Mucosa of descending colon (tissue), 3 donors: Measurements from ENCODE around the gene EFHC1. TPM values are rescaled to one million over a fixed set of nuclear protein-coding genes. Genes with fewer than 3 reads are reported as not detected.
A peak's percentile ranks its signal among the peaks of the same experiment; 100 is the strongest.

Source experiments
- ATAC-seq: fragments of 200-7000 bp; cut with Tn5 transposase; one replicate; pipeline ENCODE4 v1.9.1; 2020; ENCODE audit warnings: mild to moderate bottlenecking, moderate library complexity
- DNase-seq, 3 donors: peaks; one replicate each; pipeline ENCODE4 v3.0.0-alpha.2; 2020
- H3K36me3 ChIP-seq: fragments of 200-600 bp; one replicate; pipeline ENCODE4 v1.8.0; 2021; ENCODE audit warnings: low read depth, mild to moderate bottlenecking
- H3K4me1 ChIP-seq: fragments of 200-600 bp; one replicate; pipeline ENCODE4 v1.8.0; 2021; ENCODE audit warnings: low read depth, mild to moderate bottlenecking
- H3K4me3 ChIP-seq: fragments of 200-600 bp; one replicate; pipeline ENCODE4 v1.8.0; 2021; ENCODE audit warnings: mild to moderate bottlenecking
- H3K9me3 ChIP-seq: fragments of 200-600 bp; one replicate; pipeline ENCODE4 v1.8.0; 2021; ENCODE audit warnings: mild to moderate bottlenecking
- CTCF ChIP-seq: fragments of 200-600 bp; IDR thresholded peaks from one replicate; pipeline ENCODE4 v1.8.0; 2022; ENCODE audit warnings: antibody characterized with exemption, mild to moderate bottlenecking
- intact Hi-C, 2 donors: fragments of 100-400 bp; cut with DNase I in 1 of 2; cut with micrococcal nuclease in 1 of 2; formaldehyde crosslinking; loops; one replicate each; pipeline versions ENCODE4 v1.11.0 to v1.11.1; 2022; cut with DNase I, micrococcal nuclease
- total RNA-seq, 3 donors: library from RNA; stranded (reverse); fragmentation: NEBNext Ultra II Directional in 2 of 3; extraction: Animal tissue kit (Norgen Biotek cat#: 25700) in 2 of 3; gene quantifications; one replicate each; pipeline versions ENCODE4 v1.2.1 to v1.2.4, GENCODE V29; 2021 to 2023
- donor health status: DM: no; HTN: no; CAD: no; lungs with moderate emphysema.
- donor health status: DM: no; HTN: no; CAD: no.
- donor health status: DM: no; HTN: yes; CAD: no.

The EFHC1 gene
- total RNA-seq, 3 donors from 2014 or later: 10.8 to 22.2 (median 20.5) TPM

- Histone ChIP-seq H3K4me3 (no peak overlapping the region), H3K36me3 (no peaks in the 10 kb centered on the region), H3K9me3 (no peaks in the 10 kb centered on the region), H3K4me1 (peaks cover 51% of the 10 kb centered on the region)
- TF ChIP-seq CTCF: no peak
- ATAC-seq (peak; percentile 63), DNase-seq (peak in 2 of 3 donors; percentile 34 to 45)
- intact Hi-C loops: no loop called here
Measured at GRCh38 chr6:52552278-52552643, 132.1 kb downstream of the EFHC1 start.

- Histone ChIP-seq H3K4me1 (peaks cover 46% of the 10 kb centered on the region), H3K4me3 (no peak overlapping the region), H3K9me3 (no peaks in the 10 kb centered on the region), H3K36me3 (no peaks in the 10 kb centered on the region)
- ATAC-seq (no peak), DNase-seq (no peak)
- intact Hi-C loops: no loop called here
- no peak for TF ChIP-seq CTCF
Measured at GRCh38 chr6:52553158-52553557, 133.0 kb downstream of the EFHC1 start.

- ATAC-seq: no peak
- H3K4me3 ChIP-seq: no peak overlapping the region
- H3K36me3 ChIP-seq: no peaks in the 10 kb centered on the region
- H3K4me1 ChIP-seq: peaks cover 42% of the 10 kb centered on the region
- intact Hi-C loops: no loop called here
- no peak for DNase-seq
- H3K9me3 ChIP-seq: no peaks in the 10 kb centered on the region
- TF ChIP-seq CTCF: no peak
Measured at GRCh38 chr6:52553719-52554118, 133.6 kb downstream of the EFHC1 start.

- H3K9me3 ChIP-seq: no peaks in the 10 kb centered on the region
- DNase-seq (no peak), ATAC-seq (no peak)
- no peak overlapping the region for H3K4me3 ChIP-seq
- H3K4me1 ChIP-seq: peaks cover 35% of the 10 kb centered on the region
- TF ChIP-seq CTCF: no peak
- H3K36me3 ChIP-seq: no peaks in the 10 kb centered on the region
- intact Hi-C loops: no loop called here
Measured at GRCh38 chr6:52554684-52555280, 134.6 kb downstream of the EFHC1 start.

GRCh38 chr6:52555518-52556233 lies 135.5 kb downstream of the EFHC1 start:
- ATAC-seq: no peak
- H3K36me3 ChIP-seq: no peaks in the 10 kb centered on the region
- intact Hi-C loops: no loop called here

More at GRCh38 chr6:52555518-52556233, 135.5 kb downstream of the EFHC1 start:
- H3K9me3 ChIP-seq: no peaks in the 10 kb centered on the region
- H3K4me3 ChIP-seq: no peak overlapping the region
- DNase-seq: no peak
- H3K4me1 ChIP-seq: peaks cover 26% of the 10 kb centered on the region
- no peak for TF ChIP-seq CTCF
